GM19468 (cell line): ENCODE measurements around the gene CSRP3.

ENCODE experiments used
- ATAC-seq: cut with Tn5 transposase; IDR thresholded peaks from one replicate; pipeline ENCODE4 v1.9.1; 2021; ENCODE audit warnings: mild to moderate bottlenecking, moderate library complexity, moderate number of reproducible peaks; ENCODE audit not compliant: unreplicated experiment; ENCODE audit errors: extremely low read depth

Gene CSRP3

DNA sequence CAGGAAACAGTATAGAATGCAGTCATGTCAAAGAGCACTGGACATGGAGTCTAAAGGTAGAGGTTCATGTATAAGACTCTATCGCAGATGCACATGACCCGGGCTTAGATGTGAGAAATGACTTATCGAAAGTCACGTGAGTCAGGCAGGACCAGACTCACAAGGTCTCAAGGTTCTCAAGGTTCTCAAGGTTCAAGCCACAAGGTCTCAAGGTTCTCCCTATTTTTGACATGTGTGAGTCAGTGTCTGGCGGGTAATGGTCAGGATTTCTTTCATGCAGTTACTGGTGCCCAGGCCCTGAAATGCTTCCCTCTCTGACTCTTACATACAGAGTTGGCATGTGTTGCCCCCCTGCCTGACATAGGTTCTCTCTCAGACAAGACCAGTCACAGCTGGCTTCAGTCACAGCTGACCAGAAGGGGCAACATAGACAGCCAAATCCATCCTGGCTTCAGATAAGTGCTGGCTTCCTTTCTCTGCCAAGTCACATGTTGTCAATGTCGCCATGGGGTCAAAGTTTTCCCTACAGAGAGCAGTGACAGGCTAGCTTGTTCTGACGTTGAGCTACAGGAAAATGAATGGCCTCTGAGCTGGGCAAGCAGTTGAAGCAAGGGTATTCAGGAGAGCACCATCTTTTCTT is 10.1 kb downstream of the CSRP3 start:
- ATAC-seq, result no peak

GRCh38 chr11:19187833-19188258 is 13.9 kb downstream of the CSRP3 start:
- no peak for ATAC-seq

DNA sequence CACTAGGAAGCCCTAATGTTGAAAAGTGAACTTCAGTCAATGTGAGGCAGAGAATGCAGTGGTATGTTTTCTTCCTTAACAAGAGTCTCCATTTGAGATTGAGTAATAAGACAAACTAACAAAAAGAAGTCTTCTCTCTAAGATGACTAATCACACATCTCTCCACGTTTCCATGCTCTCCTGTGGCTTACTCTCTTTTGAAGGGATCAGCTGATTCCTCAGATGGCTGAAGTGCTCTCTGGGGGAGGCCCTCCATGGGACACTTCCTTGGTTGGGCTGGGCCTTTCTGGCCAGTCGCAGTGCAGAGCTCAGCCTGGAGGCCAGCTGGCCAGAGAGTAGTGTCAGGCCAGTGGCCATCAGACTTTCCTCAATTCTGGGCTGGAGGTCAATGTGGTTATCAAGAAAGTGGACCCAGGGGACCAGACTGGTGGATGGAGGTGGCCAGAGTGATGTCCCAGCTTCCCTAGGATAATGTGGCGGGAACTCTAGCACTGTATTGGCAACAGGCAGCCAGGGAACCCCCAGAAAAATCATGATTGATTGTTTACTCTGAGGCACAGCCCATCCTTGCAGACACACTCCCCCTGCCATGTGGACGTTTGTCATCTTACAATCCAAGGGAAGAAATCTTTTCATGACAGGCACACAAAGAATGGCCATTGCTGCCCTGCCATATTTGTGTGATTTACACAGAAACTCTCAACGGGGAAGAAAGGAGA is 14.5 kb downstream of the CSRP3 start:
- ATAC-seq, result no peak

- ATAC-seq, result no peak
These were observed 16.2 kb downstream of the CSRP3 start for GRCh38 chr11:19185516-19186052.

- no peak for ATAC-seq
These were observed 16.7 kb downstream of the CSRP3 start for GRCh38 chr11:19185036-19185435.

GRCh38 chr11:19183646-19184045 is 18.1 kb downstream of the CSRP3 start:
- ATAC-seq, result no peak

DNA sequence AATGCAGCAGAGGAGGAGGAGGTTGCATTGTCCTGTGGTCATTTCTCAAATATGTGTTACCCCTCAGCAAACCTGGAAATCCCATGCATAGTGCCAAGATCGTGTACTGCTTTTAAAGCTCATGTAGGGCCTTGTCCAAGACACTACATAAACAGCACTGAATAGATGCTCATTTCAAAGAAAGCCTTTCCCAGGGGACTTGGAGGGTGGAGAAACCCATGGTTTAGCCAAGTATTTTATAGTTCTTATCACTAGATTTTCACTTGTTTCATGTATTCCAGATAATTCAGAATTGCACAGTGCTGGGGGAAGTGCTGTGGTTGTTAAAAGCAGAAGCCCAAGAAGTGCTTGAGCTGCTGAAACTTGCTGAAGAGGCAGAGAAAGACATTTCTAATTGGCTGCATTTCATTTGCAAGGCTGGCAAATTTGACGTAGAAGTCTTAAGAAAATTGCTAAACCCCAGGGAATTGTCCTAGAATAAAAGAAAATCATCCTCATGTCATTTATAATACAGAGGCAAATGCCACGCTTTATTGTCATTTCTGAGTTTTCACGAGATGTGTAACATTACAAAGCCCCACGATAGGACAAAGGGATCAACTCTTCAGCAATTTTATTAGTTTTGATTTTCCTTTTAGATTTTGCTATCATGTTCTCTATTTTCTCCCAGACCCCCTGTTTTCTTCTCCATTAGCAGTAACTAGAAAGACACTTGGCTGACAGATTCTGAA is 20.1 kb downstream of the CSRP3 start:
- ATAC-seq, result no peak

DNA sequence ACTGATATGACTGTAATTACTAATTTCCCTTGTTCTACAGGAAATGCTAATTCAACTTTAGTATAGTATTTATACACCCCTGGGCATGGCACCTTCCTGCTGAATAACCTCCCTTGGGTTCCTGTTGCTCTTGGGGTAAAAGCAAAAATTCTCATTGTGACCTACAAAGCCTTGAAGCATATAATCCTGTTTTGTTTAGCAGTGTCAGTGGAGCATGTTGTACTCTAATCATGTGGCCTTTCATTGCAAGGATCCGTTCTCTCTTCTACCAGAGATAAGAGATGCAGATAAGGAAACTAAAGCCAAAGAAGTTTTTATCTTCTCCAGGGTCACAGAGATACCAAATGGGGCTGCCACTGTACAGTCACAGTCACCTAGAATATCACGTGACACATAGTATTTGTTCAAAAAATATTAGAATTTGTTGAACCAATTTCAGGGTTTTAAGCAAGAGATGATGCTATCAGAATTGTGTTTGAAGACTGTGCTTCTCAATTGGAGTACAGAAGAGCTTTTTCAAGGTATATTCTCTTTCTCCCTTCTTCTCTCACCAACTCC is 25.1 kb downstream of the CSRP3 start:
- no peak for ATAC-seq

DNA sequence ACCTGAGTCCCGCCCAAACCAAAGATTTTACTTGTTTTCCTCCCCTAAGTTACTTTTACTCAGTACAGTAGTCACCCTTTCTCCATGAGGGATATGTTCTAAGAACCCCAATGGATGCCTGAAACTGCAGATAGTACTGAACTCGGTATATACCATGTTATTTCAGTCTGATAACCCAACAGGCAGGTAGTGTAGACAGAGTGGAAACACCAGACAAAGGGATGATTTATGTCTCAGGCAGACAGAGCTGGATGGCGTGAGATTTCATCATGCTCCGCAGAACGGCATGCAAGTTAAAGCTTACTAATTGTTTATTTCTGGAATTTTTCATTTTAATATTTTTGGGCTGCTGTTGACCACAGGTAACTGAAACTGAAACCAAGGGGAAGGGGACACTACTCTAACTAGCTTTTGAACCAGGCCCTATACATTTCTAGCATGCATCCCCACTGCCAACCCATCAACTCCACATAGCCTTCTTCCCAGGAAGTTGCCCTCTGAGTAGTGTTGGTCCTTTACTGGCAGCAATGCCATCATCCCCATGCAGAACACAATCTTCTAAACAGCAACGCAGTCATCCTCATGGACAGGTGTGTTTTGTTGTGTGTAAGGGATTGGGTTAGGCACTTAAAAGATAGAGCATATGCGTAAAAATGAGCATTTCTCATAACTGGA is 27.7 kb downstream of the CSRP3 start:
- ATAC-seq, result no peak

GRCh38 chr11:19173004-19173689 is 28.6 kb downstream of the CSRP3 start:
- ATAC-seq, result no peak

DNA sequence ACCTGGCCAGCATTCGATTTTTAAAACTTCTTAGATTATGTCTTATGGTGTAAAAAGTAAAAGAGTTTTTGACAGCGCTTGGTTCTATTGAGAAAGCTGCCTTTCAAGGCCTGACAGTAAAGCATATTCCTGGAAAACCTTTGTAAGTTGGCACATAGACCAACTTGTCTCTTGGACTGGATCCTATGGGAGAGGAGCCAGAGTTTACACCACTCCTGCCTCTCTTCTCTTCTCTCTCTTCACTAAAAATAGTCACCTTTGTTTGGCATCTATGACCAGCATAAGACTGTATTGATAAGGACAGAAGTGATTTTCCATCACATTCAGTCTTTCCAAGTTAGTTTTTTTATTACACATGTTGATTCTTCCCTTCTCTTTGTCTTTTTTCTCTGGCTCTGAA is 33.7 kb downstream of the CSRP3 start:
- ATAC-seq, result no peak

DNA sequence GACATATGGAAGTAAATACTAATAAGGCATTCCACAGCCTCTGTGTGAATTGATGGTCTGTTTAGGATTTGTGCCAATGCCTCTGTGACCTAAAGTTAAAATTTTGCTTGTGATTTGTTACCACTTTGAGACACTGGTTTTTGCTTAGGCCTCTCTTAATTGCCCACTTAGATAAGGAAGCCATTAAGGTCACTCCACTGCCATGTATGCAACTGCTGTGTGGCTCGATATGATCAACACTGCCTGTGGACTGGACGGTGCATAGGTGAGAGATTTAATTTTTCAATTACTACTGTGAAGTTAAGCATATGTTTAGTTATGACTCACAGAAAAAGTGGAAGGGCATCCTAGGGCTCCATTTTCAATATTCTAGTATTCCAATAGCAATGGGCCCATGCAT is 36.9 kb downstream of the CSRP3 start:
- no peak for ATAC-seq

DNA sequence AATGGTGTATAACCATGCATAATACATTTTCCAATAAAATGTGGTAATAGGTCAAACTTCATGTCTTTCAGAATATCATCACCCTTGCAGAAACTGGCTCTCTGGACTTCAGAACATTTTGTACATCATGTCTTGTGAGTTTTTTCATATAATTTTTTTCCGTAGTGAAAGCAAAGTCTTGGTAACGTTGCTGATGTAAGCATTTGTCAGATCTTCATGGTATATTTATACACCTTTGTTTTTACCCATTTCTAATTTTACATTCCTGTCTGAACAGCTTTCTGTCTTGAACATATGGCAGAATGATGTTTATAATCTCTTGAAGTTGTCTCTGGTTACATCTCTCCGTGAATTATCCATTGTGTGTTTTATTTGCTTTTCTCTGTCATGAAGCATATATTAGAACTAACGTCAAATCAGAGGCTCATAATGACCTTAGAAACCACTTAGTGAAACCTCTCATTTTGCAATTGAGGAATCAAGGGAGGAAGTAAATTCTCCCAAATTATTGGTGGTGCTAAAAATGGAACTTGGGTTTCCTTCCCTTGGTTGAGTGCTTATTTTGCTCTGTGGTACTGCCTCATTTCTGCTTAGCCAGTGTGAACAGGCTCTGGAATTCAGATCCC is 37.4 kb downstream of the CSRP3 start:
- no peak for ATAC-seq

- ATAC-seq, result no peak
These were observed 38.2 kb downstream of the CSRP3 start for GRCh38 chr11:19163617-19164016.

DNA sequence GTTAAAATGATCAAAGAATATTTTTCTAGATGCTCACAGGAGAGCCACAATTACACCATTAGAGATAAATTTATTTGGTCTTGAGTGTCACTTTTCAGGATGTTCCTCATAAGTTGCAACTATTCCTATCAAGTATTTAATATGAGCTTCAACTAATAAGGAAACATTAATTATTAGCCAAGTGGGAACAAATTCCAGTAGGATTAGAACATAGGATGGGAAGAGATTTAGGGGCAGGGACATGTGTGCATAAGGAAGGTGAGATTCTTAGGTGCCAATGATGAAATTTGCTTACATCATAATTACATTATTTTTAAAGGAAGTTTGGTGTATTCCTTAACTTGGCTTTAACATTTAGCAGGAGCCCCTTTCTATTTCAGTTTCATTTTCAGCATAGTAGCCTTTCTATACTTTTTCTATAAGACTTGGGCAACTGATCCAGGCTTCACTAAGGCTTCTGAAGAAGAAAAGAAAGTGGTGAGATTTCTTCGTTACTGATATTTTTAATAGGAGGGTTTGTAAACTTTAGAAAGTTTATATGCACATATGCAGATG is 38.8 kb downstream of the CSRP3 start:
- ATAC-seq, result no peak

DNA sequence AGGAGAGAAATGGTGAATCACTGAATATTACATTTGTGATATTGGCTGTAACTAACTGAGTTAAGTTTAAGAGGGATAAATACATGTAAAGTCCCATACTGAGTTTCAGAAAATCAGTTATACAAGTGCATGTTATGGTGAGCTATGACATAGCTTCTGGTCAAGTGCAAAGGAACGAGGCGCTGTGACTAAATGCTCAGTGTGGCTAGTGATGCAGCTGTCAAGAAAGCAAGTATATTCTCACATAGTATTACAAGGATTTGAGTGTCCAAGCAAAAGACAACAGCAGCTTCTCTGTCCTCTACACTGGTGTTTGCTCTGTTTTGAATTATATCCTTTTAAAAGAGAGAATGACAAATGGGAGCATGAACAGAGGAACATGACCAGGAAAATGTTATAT is 40.1 kb downstream of the CSRP3 start:
- ATAC-seq, result no peak

DNA sequence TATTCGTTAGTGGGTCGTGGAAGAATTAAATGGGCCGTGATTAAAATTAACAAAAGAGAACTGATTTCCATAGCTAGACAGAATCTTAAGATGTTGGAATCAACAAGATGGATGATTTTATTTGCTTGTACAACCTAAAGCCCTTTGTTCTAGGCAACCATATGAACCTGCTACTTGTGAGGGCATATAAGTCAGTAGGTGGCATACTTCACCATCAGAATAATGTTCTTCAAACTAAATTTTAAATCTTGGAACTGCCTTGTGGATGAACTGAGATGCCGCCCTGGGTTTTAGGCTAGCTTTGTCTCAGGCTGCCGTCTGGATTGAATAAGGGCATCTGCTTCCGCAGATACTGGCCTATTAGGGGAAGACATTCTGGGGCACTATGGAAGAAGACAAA is 40.9 kb downstream of the CSRP3 start:
- ATAC-seq, result no peak

GRCh38 chr11:19156892-19157291 is 44.9 kb downstream of the CSRP3 start:
- ATAC-seq, result no peak

GRCh38 chr11:19145319-19145718 is 56.5 kb downstream of the CSRP3 start:
- ATAC-seq, result no peak
